Parathyroid adenoma (tissue), 2 donors: Measurements from ENCODE around the gene SPACA9.

Source experiments
- H2AFZ ChIP-seq: fragments of 300-600 bp; sonication (generic); one replicate; pipeline ENCODE4 v1.7.0; 2017; ENCODE audit warnings: antibody characterized with exemption, mild to moderate bottlenecking
- H3K27ac ChIP-seq: fragments of 300-600 bp; sonication (generic); one replicate; pipeline ENCODE4 v1.7.0; 2017
- H3K27me3 ChIP-seq: fragments of 300-600 bp; sonication (generic); one replicate; pipeline ENCODE4 v1.7.0; 2017; ENCODE audit warnings: low read length; ENCODE audit not compliant: control insufficient read depth, insufficient read depth
- H3K36me3 ChIP-seq: fragments of 300-600 bp; sonication (generic); one replicate; pipeline ENCODE4 v1.7.0; 2017; ENCODE audit warnings: low read length; ENCODE audit not compliant: control insufficient read depth, insufficient read depth
- H3K4me1 ChIP-seq: fragments of 300-600 bp; sonication (generic); one replicate; pipeline ENCODE4 v1.7.0; 2017; ENCODE audit warnings: control low read depth
- H3K4me2 ChIP-seq: fragments of 300-600 bp; sonication (generic); one replicate; pipeline ENCODE4 v1.7.0; 2017; ENCODE audit warnings: low read length
- H3K4me3 ChIP-seq: fragments of 300-600 bp; sonication (generic); one replicate; pipeline ENCODE4 v1.7.0; 2017; ENCODE audit warnings: low read depth, low read length
- H3K79me2 ChIP-seq: fragments of 300-600 bp; sonication (generic); one replicate; pipeline ENCODE4 v1.7.0; 2017; ENCODE audit warnings: control low read depth
- H3K9ac ChIP-seq: fragments of 300-600 bp; sonication (generic); one replicate; pipeline ENCODE4 v1.7.0; 2017; ENCODE audit warnings: mild to moderate bottlenecking
- H3K9me3 ChIP-seq: fragments of 300-600 bp; sonication (generic); one replicate; pipeline ENCODE4 v1.7.0; 2017; ENCODE audit warnings: low read length; ENCODE audit not compliant: control insufficient read depth
- TF ChIP-seq, protein P1 (sequence below): fragments of 300-600 bp; sonication (generic); IDR thresholded peaks from one replicate; pipeline ENCODE4 v1.7.0; 2017; ENCODE audit warnings: antibody characterized with exemption, mild to moderate bottlenecking
- donor health status: primary hyperparathyroidism.

Gene SPACA9

DNA sequence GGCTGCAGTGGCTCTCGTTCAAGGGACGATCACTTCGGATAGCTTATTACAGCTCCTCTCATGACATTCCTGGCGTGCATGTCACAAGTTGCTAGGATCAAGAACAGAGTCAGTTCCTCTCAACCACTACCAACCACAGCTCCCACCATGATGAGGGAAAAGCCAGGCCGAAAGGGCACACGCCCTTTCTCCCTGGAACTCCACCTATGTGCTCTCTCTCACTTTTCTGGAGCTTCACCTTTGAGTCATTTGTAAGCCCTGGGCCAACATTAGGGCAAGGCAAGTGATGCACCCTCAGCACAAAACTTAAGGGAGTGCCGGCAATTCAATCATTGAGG is 1.6 kb downstream of the SPACA9 start:
- H2AFZ ChIP-seq: no peak overlapping the region
- no peak overlapping the region for H3K27ac ChIP-seq
- H3K9ac ChIP-seq: no peak overlapping the region
- no peaks in the 10 kb centered on the region for H3K36me3 ChIP-seq
- H3K79me2 ChIP-seq: no peaks in the 10 kb centered on the region
- no peak overlapping the region for H3K4me3 ChIP-seq
- H3K9me3 ChIP-seq: no peaks in the 10 kb centered on the region
- H3K27me3 ChIP-seq: no peaks in the 10 kb centered on the region
- H3K4me2 ChIP-seq: no peak overlapping the region
- TF ChIP-seq, protein P1, sequence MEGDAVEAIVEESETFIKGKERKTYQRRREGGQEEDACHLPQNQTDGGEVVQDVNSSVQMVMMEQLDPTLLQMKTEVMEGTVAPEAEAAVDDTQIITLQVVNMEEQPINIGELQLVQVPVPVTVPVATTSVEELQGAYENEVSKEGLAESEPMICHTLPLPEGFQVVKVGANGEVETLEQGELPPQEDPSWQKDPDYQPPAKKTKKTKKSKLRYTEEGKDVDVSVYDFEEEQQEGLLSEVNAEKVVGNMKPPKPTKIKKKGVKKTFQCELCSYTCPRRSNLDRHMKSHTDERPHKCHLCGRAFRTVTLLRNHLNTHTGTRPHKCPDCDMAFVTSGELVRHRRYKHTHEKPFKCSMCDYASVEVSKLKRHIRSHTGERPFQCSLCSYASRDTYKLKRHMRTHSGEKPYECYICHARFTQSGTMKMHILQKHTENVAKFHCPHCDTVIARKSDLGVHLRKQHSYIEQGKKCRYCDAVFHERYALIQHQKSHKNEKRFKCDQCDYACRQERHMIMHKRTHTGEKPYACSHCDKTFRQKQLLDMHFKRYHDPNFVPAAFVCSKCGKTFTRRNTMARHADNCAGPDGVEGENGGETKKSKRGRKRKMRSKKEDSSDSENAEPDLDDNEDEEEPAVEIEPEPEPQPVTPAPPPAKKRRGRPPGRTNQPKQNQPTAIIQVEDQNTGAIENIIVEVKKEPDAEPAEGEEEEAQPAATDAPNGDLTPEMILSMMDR: no peak
- no peaks in the 10 kb centered on the region for H3K4me1 ChIP-seq

DNA sequence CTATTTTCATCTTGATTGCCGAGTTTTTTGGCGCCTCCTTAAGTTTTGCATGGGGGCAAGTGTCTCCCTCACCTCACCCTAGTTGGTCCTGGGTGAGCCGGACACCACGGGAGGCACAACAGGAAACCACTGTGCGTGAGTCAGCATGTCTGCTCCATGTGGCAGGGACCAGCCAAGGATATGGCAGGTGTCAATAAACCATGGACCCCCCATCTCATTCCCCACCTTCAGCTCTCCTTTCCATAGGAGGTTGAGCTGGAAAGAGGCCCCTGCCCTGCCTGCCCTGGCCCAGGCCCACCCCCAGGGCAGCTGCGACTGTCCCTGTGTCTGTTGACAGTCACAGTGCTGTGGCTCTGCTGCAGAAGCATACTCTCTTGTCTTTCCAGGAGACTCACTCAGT is 3.1 kb downstream of the SPACA9 start:
- H3K4me2 ChIP-seq: no peak overlapping the region

DNA sequence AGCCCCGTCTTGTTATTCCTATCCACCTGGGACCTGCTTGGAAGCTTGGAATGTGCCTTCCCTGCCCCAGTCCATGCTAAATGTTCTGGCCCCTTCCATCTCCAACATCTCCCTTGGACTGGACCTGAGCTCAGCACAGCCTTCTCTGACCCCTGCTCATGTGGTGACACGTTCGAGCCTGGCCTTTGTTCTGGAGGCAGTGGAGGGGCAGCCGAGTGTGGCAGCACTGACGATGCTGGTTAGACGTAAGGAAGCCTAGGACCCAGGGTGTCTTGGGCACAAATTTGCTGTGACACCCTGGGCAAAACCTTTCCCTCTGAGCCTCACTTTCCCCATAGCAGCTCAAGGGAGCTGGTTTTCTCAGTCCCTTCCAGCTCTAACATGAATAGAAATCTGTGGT is 3.9 kb downstream of the SPACA9 start:
- no peak overlapping the region for H3K9ac ChIP-seq
- H3K4me3 ChIP-seq: no peak overlapping the region
- no peak overlapping the region for H3K4me2 ChIP-seq
- H3K9me3 ChIP-seq: no peaks in the 10 kb centered on the region
- TF ChIP-seq, protein P1: no peak
- H3K4me1 ChIP-seq: no peaks in the 10 kb centered on the region
- no peaks in the 10 kb centered on the region for H3K79me2 ChIP-seq
- H3K27me3 ChIP-seq: no peaks in the 10 kb centered on the region
- no peak overlapping the region for H2AFZ ChIP-seq
- H3K27ac ChIP-seq: no peak overlapping the region
- no peaks in the 10 kb centered on the region for H3K36me3 ChIP-seq

More for the DNA sequence above, 3.1 kb downstream of the SPACA9 start:
- Histone ChIP-seq H3K4me1 (no peaks in the 10 kb centered on the region), H3K27me3 (no peaks in the 10 kb centered on the region), H3K36me3 (no peaks in the 10 kb centered on the region), H3K9me3 (no peaks in the 10 kb centered on the region), H3K27ac (no peak overlapping the region), H3K4me3 (no peak overlapping the region), H3K79me2 (no peaks in the 10 kb centered on the region), H3K9ac (no peak overlapping the region), H2AFZ (no peak overlapping the region)
- TF ChIP-seq, protein P1: no peak

DNA sequence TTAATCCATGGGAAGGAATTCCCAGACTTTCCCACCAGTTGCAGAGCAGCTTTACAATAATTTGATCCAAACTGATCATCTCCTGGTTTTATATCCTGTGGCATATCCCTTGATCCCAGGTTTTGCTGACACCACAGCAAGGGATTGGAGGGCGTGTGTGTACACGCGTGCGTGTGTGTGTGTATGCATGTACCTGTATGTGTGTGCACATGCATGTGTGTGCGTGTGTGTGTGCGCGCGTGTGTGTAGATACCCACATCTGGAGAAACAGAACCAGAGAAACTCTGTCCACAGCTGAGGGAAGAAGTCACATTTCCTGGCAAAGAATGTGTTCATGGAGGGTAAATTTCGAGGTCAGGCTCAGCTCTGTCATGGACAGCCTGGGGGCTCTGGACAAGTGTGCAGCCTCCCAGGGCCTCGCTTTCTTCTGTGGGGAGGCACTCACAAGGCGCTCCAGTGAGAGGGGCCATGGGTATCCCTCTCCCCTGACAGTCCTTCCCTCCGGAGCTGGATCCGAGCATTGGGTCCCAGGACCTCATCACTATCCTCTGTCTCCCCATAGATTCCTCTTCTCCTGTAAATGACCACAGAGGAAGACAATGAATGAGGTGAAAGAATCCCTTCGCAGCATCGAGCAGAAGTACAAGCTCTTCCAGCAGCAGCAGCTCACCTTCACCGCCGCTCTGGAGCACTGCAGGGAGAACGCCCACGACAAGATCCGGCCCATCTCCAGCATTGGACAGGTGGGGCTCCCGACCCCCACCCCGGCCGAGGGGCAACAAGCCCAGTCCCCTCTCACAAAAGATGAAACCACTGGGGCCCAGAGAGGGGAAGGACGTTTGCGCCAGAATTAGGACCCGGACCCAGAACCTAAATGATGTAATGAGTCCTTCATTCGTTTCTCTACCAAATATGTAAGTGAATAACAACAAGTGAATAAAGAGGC is 4.9 kb downstream of the SPACA9 start:
- Histone ChIP-seq H3K9me3 (no peaks in the 10 kb centered on the region), H3K36me3 (no peaks in the 10 kb centered on the region)
- TF ChIP-seq, protein P1: no peak

More for the DNA sequence above, 4.9 kb downstream of the SPACA9 start:
- no peaks in the 10 kb centered on the region for H3K27me3 ChIP-seq
- no peaks in the 10 kb centered on the region for H3K4me1 ChIP-seq
- H3K9ac ChIP-seq: no peak overlapping the region
- H3K4me3 ChIP-seq: no peak overlapping the region
- no peak overlapping the region for H2AFZ ChIP-seq
- no peak overlapping the region for H3K4me2 ChIP-seq
- H3K79me2 ChIP-seq: no peaks in the 10 kb centered on the region
- H3K27ac ChIP-seq: no peak overlapping the region
